Retina (tissue), 1 donor: Measurements from ENCODE around the gene GPR135.

Experiments used
- DNase-seq: peaks from one replicate; pipeline ENCODE4 v3.0.0-alpha.2; 2016

GPR135 gene

GRCh38 chr14:59422069-59422881 lies 42.9 kb downstream of the GPR135 start:
- DNase-seq: no peak

- no peak for DNase-seq
These were observed 45.9 kb downstream of the GPR135 start for GRCh38 chr14:59419303-59419702.

GRCh38 chr14:59417311-59417710 lies 47.9 kb downstream of the GPR135 start:
- peak; percentile 54 for DNase-seq

GRCh38 chr14:59415836-59416602 lies 49.2 kb downstream of the GPR135 start:
- DNase-seq: no peak
